CD14-positive monocyte (primary cell): ENCODE data around the gene KCNQ1. TPM values are rescaled to one million over a fixed set of nuclear protein-coding genes. Genes with fewer than 3 reads are reported as not detected.

ENCODE experiments used
- DNase-seq, 3 donors: peaks; one replicate each; pipeline ENCODE4 v3.0.0-alpha.2; 2011 to 2022
- H2AFZ ChIP-seq: 2 replicates; pipeline ENCODE4 v1.6.0; 2012; ENCODE audit warnings: mild to moderate bottlenecking, low read depth, low read length, inconsistent platforms; ENCODE audit not compliant: insufficient read depth, poor library complexity, severe bottlenecking
- H3K27ac ChIP-seq, 2 donors: 1 replicate in 1 of 2; 2 replicates in 1 of 2; pipeline ENCODE4 v1.5.1; 2012 to 2013; ENCODE audit warnings: low read length in 2 of 2, control low read depth in 1 of 2, inconsistent platforms in 1 of 2, low read depth in 1 of 2, mild to moderate bottlenecking in 1 of 2
- H3K27me3 ChIP-seq, 2 donors: one replicate each; pipeline versions ENCODE4 v1.6.0 to v1.6.1; 2011 to 2013; ENCODE audit warnings: low read length in 2 of 2; ENCODE audit not compliant: control insufficient read depth in 2 of 2, insufficient read depth in 2 of 2
- H3K36me3 ChIP-seq, 2 donors: replicated peaks in 1 of 2; 1 replicate in 1 of 2; 2 replicates in 1 of 2; pipeline versions ENCODE4 v1.5.1 to v1.6.1; 2012 to 2013; ENCODE audit warnings: low read length in 2 of 2, control low read depth in 1 of 2, inconsistent platforms in 1 of 2, mild to moderate bottlenecking in 1 of 2; ENCODE audit not compliant: insufficient read depth in 2 of 2, control insufficient read depth in 1 of 2
- H3K4me1 ChIP-seq, 2 donors: 1 replicate in 1 of 2; 2 replicates in 1 of 2; pipeline versions ENCODE4 v1.5.1 to v1.6.1; 2012 to 2013; ENCODE audit warnings: low read length in 2 of 2, control low read depth in 1 of 2, inconsistent platforms in 1 of 2, mild to moderate bottlenecking in 1 of 2, moderate library complexity in 1 of 2; ENCODE audit not compliant: insufficient read depth in 2 of 2, control insufficient read depth in 1 of 2
- H3K4me2 ChIP-seq: replicated peaks from 2 replicates; pipeline ENCODE3; 2012; ENCODE audit warnings: low read length, moderate library complexity, mild to moderate bottlenecking; ENCODE audit not compliant: poor library complexity, severe bottlenecking; ENCODE audit errors: extremely low read depth
- H3K4me3 ChIP-seq, 3 experiments: fragments of 200-600 bp in 1 of 3; sonication (generic) in 1 of 3; replicated peaks in 1 of 3; 1 replicate in 2 of 3; 2 replicates in 1 of 3; pipeline ENCODE4 v1.5.1; 2011 to 2013; ENCODE audit warnings: low read length in 3 of 3, mild to moderate bottlenecking in 3 of 3, control low read depth in 2 of 3, low read depth in 2 of 3, inconsistent platforms in 1 of 3, moderate library complexity in 1 of 3
- H3K79me2 ChIP-seq: 2 replicates; pipeline ENCODE4 v1.6.0; 2012; ENCODE audit warnings: mild to moderate bottlenecking, control low read depth, inconsistent platforms, low read length, moderate library complexity; ENCODE audit not compliant: insufficient read depth
- H3K9ac ChIP-seq: 2 replicates; pipeline ENCODE4 v1.6.0; 2017; ENCODE audit warnings: low read length, mild to moderate bottlenecking; ENCODE audit not compliant: insufficient read depth, poor library complexity, severe bottlenecking
- H3K9me3 ChIP-seq, 2 donors: replicated peaks in 1 of 2; 1 replicate in 1 of 2; 2 replicates in 1 of 2; pipeline versions ENCODE4 v1.5.1 to v1.6.1; 2012 to 2013; ENCODE audit warnings: low read length in 2 of 2, control low read depth in 1 of 2; ENCODE audit not compliant: control insufficient read depth in 1 of 2, insufficient read depth in 1 of 2
- H4K20me1 ChIP-seq: 2 replicates; pipeline ENCODE4 v1.6.0; 2012; ENCODE audit warnings: mild to moderate bottlenecking, low read length, control low read depth, moderate library complexity; ENCODE audit not compliant: insufficient read depth
- H3K27ac Mint-ChIP-seq, 7 donors: one replicate each; pipeline ENCODE4 v1.8.0; 2020; ENCODE audit warnings: mild to moderate bottlenecking in 7 of 7, mixed read lengths in 7 of 7, moderate library complexity in 6 of 7, inconsistent platforms in 2 of 7
- H3K27me3 Mint-ChIP-seq, 3 donors: one replicate each; pipeline ENCODE4 v1.8.0; 2021 to 2022; ENCODE audit warnings: low read depth in 3 of 3, mild to moderate bottlenecking in 3 of 3, mixed read lengths in 3 of 3, moderate library complexity in 3 of 3, inconsistent platforms in 1 of 3
- H3K36me3 Mint-ChIP-seq, 2 donors: one replicate each; pipeline ENCODE4 v1.8.0; 2020; ENCODE audit warnings: mixed read lengths in 2 of 2, inconsistent platforms in 1 of 2, mild to moderate bottlenecking in 1 of 2
- H3K4me1 Mint-ChIP-seq: one replicate; pipeline ENCODE4 v1.8.0; 2020; ENCODE audit warnings: mild to moderate bottlenecking, mixed read lengths
- H3K4me3 Mint-ChIP-seq, 2 donors: one replicate each; pipeline ENCODE4 v1.8.0; 2020; ENCODE audit warnings: mild to moderate bottlenecking in 2 of 2, mixed read lengths in 2 of 2, moderate library complexity in 1 of 2
- H3K9me3 Mint-ChIP-seq, 7 donors: one replicate each; pipeline ENCODE4 v1.8.0; 2020 to 2022; ENCODE audit warnings: mixed read lengths in 7 of 7, mild to moderate bottlenecking in 6 of 7, moderate library complexity in 6 of 7, inconsistent platforms in 2 of 7
- WGBS: methylation state at CpG from one replicate; pipeline ENCODE4 v1.1.5; 2013; ENCODE audit warnings: missing lambda C conversion rate; ENCODE audit not compliant: insufficient coverage; 5-methylcytosine and 5-hydroxymethylcytosine counted together
- intact Hi-C, 2 donors: fragments of 100-400 bp; cut with micrococcal nuclease; formaldehyde crosslinking; loops; one replicate each; pipeline versions ENCODE4 v1.15.0 to v1.15.1; 2023
- polyA plus RNA-seq, 3 donors: library from polyadenylated mRNA; depleted of rRNA in 1 of 3; unstranded in 2 of 3; stranded (reverse) in 1 of 3; fragments of 300-500 nt in 2 of 3; fragments of >200 nt in 1 of 3; fragmentation: Illumina TruSeq in 2 of 3; gene quantifications; 1 replicate in 2 of 3; 2 replicates in 1 of 3; pipeline ENCODE4 v1.2.3, GENCODE V29; 2012 to 2021
- TF ChIP-seq, protein P1 (sequence below): fragments of 200-600 bp; IDR thresholded peaks from one replicate; pipeline ENCODE4 v1.8.0; 2022; ENCODE audit warnings: antibody characterized with exemption, mild to moderate bottlenecking

The KCNQ1 gene
- polyA plus RNA-seq, 3 donors: 14.9 to 31.8 (median 21.6) TPM

DNA sequence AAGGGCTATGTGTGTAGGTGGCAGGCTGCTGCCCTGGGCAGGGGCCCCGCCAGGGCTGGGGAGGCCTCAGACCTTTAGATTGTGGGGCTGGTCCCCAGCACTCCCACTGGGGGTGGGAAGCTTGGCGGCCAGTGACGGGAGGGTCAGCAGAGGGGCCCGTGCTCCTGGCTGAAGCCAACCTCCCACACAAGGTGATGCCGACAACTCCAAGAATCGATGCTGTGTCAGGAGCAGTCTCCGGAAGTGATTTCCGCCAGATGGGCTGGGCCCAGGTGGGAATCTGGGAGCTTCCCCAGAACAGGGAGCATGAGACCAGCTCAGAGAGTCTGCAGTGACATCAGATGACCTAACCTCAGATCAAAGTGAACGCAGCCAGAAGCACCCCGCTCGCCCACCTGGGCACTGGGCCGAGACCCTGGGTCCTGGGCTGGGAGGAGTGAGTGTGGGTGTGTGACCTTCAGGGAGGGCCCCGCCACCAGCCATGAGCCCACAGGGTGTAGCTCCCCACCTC, 8.2 kb upstream of the KCNQ1 start:
- intact Hi-C loops: no loop called here
- no peak overlapping the region for H3K9ac ChIP-seq
- H3K4me2 ChIP-seq: no peak overlapping the region
- DNase-seq: no peak
- no peaks in the 10 kb centered on the region for H4K20me1 ChIP-seq
- TF ChIP-seq, protein P1, sequence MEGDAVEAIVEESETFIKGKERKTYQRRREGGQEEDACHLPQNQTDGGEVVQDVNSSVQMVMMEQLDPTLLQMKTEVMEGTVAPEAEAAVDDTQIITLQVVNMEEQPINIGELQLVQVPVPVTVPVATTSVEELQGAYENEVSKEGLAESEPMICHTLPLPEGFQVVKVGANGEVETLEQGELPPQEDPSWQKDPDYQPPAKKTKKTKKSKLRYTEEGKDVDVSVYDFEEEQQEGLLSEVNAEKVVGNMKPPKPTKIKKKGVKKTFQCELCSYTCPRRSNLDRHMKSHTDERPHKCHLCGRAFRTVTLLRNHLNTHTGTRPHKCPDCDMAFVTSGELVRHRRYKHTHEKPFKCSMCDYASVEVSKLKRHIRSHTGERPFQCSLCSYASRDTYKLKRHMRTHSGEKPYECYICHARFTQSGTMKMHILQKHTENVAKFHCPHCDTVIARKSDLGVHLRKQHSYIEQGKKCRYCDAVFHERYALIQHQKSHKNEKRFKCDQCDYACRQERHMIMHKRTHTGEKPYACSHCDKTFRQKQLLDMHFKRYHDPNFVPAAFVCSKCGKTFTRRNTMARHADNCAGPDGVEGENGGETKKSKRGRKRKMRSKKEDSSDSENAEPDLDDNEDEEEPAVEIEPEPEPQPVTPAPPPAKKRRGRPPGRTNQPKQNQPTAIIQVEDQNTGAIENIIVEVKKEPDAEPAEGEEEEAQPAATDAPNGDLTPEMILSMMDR: no peak
- no peak overlapping the region for H3K4me3 Mint-ChIP-seq
- peaks cover 10 to 12% of the 10 kb centered on the region in 2 donors for H3K4me1 ChIP-seq
- H3K36me3 ChIP-seq: no peaks in the 10 kb centered on the region
- H3K4me1 Mint-ChIP-seq: peaks cover 8% of the 10 kb centered on the region
- H3K4me3 ChIP-seq: no peak overlapping the region
- no peak overlapping the region for H2AFZ ChIP-seq
- peaks cover 0 to 4% (median 2%) of the 10 kb centered on the region in 7 donors for H3K9me3 Mint-ChIP-seq
- peaks cover 0 to 6% of the 10 kb centered on the region in 2 donors for H3K27me3 ChIP-seq
- H3K36me3 Mint-ChIP-seq: no peaks in the 10 kb centered on the region
- H3K27ac ChIP-seq: no peak overlapping the region
- peaks cover 6 to 29% (median 16%) of the 10 kb centered on the region in 3 donors for H3K27me3 Mint-ChIP-seq
- no peak overlapping the region for H3K27ac Mint-ChIP-seq
- WGBS: 96% methylated on average over 7 of the region's 13 CpGs
- no peaks in the 10 kb centered on the region for H3K79me2 ChIP-seq
- H3K9me3 ChIP-seq: no peaks in the 10 kb centered on the region

DNA sequence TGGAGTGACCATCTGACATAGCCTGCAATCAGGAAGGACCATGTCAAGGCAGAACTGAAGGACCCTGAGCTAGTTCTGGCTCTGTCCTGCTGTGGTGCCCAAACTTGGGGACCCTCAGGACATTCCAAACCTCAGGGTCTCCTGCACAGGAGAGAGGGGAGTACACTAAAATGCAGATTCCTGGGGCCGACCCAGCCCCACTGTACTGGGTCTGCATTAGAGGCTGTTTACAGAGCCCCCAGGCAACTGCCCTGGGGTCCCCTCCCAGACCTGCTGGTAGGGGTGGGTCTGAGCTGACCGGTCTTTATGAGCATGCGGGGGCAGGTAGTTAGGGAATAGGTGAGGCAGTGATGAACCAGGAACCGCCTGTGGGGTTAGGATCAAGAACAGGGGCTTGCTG, 7.3 kb upstream of the KCNQ1 start:
- Mint-ChIP-seq H3K27ac (peak overlapping the region in 1 of 7 donors; percentile 38), H3K36me3 (no peaks in the 10 kb centered on the region), H3K27me3 (peaks cover 6 to 27% (median 17%) of the 10 kb centered on the region in 3 donors), H3K4me3 (peak overlapping the region in 1 of 2 donors; percentile 32), H3K4me1 (peaks cover 8% of the 10 kb centered on the region), H3K9me3 (peaks cover 0 to 4% (median 2%) of the 10 kb centered on the region in 7 donors)
- Histone ChIP-seq H3K4me2 (no peak overlapping the region), H3K79me2 (no peaks in the 10 kb centered on the region), H3K36me3 (no peaks in the 10 kb centered on the region), H3K9ac (no peak overlapping the region), H3K4me3 (no peak overlapping the region), H3K27ac (no peak overlapping the region), H3K27me3 (peaks cover 0 to 7% of the 10 kb centered on the region in 2 donors), H3K4me1 (peaks cover 10 to 12% of the 10 kb centered on the region in 2 donors), H4K20me1 (no peaks in the 10 kb centered on the region), H2AFZ (no peak overlapping the region), H3K9me3 (no peaks in the 10 kb centered on the region)
- 100% methylated on average over 3 of the region's 4 CpGs for WGBS
- no peak for DNase-seq
- TF ChIP-seq, protein P1: no peak
- intact Hi-C loops: no loop called here
